ENCODE results near the gene CHST9. TPM values are rescaled to one million over a fixed set of nuclear protein-coding genes. Genes with fewer than 3 reads are reported as not detected.

Gene CHST9
- total RNA-seq, 3 donors from 2014 or later: 0.05 to 0.82 (median 0.06) TPM

GRCh38 chr18:27064673-27065072 is 120.4 kb downstream of the CHST9 start:
- Histone ChIP-seq H3K9me3 (no peaks in the 10 kb centered on the region), H3K36me3 (ENCODE audit: low read depth) (no peaks in the 10 kb centered on the region), H3K4me3 (no peak overlapping the region), H3K4me1 (ENCODE audit: low read depth) (no peaks in the 10 kb centered on the region)
- no peak for ATAC-seq
- no peak for DNase-seq
- intact Hi-C loops (cut with DNase I, micrococcal nuclease): no loop called here
- TF ChIP-seq, protein P1, sequence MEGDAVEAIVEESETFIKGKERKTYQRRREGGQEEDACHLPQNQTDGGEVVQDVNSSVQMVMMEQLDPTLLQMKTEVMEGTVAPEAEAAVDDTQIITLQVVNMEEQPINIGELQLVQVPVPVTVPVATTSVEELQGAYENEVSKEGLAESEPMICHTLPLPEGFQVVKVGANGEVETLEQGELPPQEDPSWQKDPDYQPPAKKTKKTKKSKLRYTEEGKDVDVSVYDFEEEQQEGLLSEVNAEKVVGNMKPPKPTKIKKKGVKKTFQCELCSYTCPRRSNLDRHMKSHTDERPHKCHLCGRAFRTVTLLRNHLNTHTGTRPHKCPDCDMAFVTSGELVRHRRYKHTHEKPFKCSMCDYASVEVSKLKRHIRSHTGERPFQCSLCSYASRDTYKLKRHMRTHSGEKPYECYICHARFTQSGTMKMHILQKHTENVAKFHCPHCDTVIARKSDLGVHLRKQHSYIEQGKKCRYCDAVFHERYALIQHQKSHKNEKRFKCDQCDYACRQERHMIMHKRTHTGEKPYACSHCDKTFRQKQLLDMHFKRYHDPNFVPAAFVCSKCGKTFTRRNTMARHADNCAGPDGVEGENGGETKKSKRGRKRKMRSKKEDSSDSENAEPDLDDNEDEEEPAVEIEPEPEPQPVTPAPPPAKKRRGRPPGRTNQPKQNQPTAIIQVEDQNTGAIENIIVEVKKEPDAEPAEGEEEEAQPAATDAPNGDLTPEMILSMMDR (IDR thresholded peaks at IDR 0.05): no peak

DNA sequence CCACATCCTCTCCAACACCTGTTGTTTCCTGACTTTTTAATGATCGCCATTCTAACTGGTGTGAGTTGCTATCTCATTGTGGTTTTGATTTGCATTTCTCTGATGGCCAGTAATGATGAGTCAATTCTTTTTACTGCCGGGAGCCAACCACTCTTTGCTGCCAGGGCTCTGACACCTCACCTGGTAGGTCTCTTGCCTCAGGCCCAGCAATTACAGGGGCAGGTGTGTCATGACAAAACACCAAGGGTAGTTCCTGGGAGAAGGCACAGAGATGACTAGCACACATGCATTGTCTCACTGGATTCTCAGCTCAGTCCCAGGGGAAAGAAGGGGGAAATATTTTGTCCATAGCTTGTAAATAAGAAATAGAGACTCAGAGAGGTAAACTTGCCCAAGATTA is 122.3 kb downstream of the CHST9 start:
- intact Hi-C loops (cut with DNase I, micrococcal nuclease): no loop called here

DNA sequence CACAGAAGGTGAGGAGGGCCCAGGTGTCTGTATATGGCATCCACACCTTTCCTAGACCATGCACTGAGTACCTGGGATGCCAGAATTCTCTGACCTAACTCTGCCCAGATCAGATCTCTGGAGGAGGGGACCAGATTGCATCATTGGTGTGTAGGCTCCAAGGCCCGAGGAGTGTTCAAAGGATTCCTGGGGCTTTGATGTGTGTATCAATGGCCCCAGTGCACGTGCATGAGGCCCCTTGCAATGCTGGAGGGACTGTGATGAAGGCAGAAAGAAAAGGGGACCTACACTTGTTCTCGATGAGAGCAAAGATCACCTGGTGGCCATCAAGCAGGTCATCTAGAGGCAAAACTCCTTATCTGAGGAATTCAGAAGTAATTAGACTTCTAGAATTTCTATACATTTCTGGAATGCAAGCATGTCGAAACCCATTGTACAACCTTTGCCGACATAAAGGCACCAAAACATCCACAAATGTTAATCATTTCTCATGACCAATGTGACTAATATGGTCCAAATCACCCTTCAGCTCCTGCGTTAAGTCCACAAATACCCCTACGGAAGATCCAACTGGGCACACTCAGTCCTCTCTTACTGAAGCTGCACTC is 123.5 kb downstream of the CHST9 start:
- no peak for DNase-seq
- TF ChIP-seq, protein P1 (IDR thresholded peaks at IDR 0.05): no peak

More for the DNA sequence above, 122.3 kb downstream of the CHST9 start:
- no peaks in the 10 kb centered on the region for H3K36me3 ChIP-seq (ENCODE audit: low read depth)
- ATAC-seq (no peak), DNase-seq (no peak)
- TF ChIP-seq, protein P1 (IDR thresholded peaks at IDR 0.05): no peak
- no peaks in the 10 kb centered on the region for H3K9me3 ChIP-seq
- H3K4me1 ChIP-seq (ENCODE audit: low read depth): no peaks in the 10 kb centered on the region
- H3K4me3 ChIP-seq: no peak overlapping the region

DNA sequence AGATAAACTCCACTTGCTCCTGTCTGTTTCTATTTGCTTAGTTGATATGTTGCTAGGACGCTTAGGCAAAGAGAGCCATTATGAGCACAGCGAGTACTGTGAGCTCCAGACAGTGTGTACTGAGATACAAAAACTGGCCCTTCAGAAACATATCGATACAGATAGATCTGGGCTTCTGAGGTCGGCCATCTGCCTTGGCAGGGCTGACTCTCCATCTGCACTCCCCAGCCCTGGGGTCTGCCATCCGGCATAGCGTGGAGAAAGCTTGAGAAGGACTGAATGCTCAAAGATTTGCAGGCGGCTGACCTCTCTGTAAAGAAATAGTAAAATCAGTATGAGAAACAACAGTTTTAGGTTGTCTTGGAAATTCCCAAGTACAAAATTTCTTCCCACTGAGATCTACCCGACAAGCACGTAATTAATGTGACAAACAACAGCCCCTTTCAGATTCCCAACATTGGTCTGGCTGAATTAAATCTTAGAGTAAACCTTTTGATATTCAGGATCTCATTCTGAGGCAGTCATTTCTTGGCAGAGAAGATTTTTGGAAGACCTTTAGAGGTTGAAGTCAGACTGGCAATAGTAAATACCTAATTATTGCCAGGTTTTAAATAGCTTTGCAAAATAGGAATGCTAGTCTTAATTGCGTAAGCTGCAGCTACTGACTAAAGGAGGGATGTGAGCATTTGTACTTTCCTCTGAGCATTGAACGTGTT is 127.4 kb downstream of the CHST9 start:
- Histone ChIP-seq H3K9me3 (no peaks in the 10 kb centered on the region), H3K4me1 (ENCODE audit: low read depth) (no peaks in the 10 kb centered on the region), H3K4me3 (no peak overlapping the region), H3K36me3 (ENCODE audit: low read depth) (no peaks in the 10 kb centered on the region)
- intact Hi-C loops (cut with DNase I, micrococcal nuclease): no loop called here
- TF ChIP-seq, protein P1 (IDR thresholded peaks at IDR 0.05): no peak
- ATAC-seq (peak; percentile 25), DNase-seq (no peak)

More for the DNA sequence above, 123.5 kb downstream of the CHST9 start:
- no peak overlapping the region for H3K4me3 ChIP-seq
- intact Hi-C loops (cut with DNase I, micrococcal nuclease): no loop called here
- ATAC-seq: no peak
- H3K9me3 ChIP-seq: no peaks in the 10 kb centered on the region
- no peaks in the 10 kb centered on the region for H3K4me1 ChIP-seq (ENCODE audit: low read depth)
- no peaks in the 10 kb centered on the region for H3K36me3 ChIP-seq (ENCODE audit: low read depth)

DNA sequence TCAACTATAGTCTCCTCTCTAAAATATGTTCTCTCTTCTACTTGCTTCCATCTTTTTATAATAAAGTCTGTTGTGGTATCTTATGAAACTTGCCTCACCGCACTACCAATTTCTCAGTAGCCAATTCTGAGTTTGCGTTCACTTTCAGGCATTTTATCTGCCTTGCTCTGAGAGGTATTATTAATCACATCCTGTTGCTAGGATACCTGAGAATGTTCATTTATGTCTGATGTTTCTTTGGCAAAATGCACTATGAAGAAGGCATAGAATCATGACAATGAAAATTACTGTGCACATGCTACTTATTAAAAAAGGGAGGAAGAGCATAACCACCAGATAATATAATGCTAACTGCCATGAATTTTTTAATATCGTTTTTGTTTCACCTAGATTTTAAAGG is 130.2 kb downstream of the CHST9 start:
- TF ChIP-seq, protein P1 (IDR thresholded peaks at IDR 0.05): no peak
- Histone ChIP-seq H3K36me3 (ENCODE audit: low read depth) (no peaks in the 10 kb centered on the region), H3K4me3 (no peak overlapping the region), H3K9me3 (no peaks in the 10 kb centered on the region), H3K4me1 (ENCODE audit: low read depth) (no peaks in the 10 kb centered on the region)
- ATAC-seq (no peak), DNase-seq (no peak)
- intact Hi-C loops (cut with DNase I, micrococcal nuclease): no loop called here

All from mucosa of descending colon (tissue), 3 donors.